GM08714 (cell line): Measurements from ENCODE around the gene SMARCC2.

Experiments used
- H3K4me3 ChIP-seq: fragments of 200-500 bp; sonication (Bioruptor generic); 2 replicates; pipeline ENCODE4 v1.5.1; 2014; ENCODE audit warnings: mild to moderate bottlenecking, low read length, inconsistent platforms
- ZNF274 ChIP-seq: IDR thresholded peaks from 2 replicates; pipeline ENCODE4 v1.6.1; 2012; ENCODE audit warnings: mild to moderate bottlenecking, low read depth, low read length

The SMARCC2 gene

DNA sequence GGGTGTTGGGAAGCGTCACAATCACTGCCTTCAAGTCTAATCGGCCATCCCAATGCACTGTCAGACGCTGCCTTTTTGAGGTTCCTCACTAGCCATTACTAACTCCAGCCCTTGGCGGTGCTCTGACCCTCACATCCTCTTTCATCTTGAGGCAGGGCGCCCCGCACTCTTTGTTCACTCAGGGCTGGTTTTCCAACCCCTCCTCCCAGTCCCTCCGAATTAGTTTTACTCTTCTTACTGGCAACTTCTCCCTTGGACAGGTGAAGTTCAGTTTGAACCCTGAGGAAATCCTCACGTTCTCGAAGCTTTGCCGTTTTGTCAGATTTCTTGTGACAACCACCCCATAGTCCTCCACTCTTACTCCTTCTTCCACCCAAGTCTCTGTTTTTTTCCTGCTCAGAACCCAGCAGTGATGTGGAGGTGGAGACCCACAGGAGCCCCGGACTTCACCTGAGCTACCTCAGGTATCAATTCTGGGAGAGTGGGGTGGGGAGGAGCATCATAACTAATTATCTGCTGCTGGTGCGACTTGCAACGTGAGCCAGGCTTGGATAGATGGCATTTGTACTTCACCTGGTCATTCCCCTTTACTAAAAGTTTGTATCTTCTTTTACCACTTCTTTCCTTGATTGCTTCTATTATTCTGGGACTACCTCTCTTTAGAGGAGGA is 70.5 kb downstream of the SMARCC2 start:
- H3K4me3 ChIP-seq: peak overlapping the region; percentile 63
- TF ChIP-seq ZNF274: no peak

DNA sequence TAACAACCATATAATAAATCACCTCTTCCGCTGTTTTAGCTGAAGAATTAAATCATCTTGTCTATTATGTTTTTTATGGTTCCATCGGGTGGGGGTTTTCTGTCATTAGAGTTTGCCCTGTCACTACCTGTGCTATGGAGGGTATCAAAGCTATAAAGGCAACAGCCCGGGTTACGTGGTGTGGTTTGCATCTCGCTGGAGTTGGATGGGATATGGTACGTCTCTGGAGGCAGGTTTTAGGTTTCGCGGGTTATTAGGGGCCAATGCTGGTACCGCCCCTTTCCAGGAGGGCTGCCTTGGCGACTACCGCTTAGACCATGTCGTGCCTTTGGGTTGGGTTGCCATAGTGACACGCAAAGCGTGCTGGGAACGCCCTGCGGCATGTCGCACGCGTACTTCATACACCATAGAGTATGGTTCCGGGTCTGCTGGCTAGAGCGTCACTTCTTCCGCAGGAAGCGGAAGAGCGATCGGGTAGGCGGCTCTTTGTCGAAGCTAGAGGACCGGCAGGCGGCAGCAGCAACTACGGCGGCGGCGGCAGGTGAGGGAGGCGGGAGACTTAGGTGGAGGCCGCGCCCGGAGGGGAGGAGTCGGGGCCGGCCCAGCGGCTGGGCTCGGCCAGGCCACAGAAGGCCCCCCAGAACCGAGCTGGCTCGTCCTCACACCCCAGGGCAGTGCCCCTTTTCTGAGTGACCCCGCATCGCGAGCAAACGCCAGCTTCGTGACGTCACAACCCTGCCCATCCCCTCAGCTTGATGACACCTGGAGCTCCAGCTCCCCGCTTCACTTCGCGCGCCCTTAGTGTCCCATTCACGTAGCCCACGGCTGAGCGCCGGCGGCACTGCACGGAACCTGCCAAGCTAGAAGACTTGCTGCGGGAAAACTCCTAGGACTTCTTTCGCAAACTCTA is 71.2 kb downstream of the SMARCC2 start, which contains the start of gene ZC3H10:
Gene ZC3H10 (plus strand): TSS at position 489 of the 910 bp plus-strand sequence. CDS start 2,297 bp downstream, outside the sequence.
- no peak for TF ChIP-seq ZNF274
- peak within 1 kb of the TSS; percentile 95 for H3K4me3 ChIP-seq

GRCh38 chr12:56117082-56117706 is 72.1 kb downstream of the SMARCC2 start:
- peak overlapping the region; percentile 95 for H3K4me3 ChIP-seq

DNA sequence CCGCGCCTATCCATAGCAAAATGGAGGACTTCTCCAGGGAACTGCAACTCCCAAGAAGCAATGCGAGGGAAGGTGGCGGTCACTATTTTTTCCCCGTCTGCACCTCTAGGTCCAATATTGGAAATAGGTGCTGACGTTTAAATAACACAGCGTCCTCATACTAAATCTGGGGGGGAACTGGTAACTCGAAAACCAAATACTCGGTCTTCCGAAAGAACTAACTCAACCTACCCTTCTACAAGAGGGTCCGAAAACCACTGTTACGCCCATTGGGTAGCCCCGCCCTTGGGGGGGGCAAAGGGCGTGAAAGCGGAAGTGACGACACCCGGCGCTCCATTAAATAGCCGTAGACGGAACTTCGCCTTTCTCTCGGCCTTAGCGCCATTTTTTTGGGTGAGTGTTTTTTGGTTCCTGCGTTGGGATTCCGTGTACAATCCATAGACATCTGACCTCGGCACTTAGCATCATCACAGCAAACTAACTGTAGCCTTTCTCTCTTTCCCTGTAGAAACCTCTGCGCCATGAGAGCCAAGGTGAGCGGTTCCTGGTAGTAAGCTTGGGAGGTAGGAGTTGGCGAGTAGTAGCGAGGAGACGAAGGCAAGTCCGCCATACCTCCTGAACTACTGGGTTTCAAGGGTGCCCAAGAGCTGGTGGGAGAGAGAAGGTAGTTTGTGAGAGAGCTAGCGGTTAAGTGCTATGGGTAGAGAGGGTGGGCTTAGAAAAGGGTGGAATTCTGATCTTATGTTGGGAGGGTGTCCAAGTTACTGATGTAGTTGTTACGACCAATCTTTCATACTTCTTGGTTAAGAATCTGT is 72.8 kb downstream of the SMARCC2 start, which contains the start of gene RPL41:
Gene RPL41 (plus strand): TSS at position 367 of the 815 bp plus-strand sequence.
- peak within 1 kb of the TSS; percentile 95 for H3K4me3 ChIP-seq
- no peak for TF ChIP-seq ZNF274

GRCh38 chr12:56115329-56115728 is 74.0 kb downstream of the SMARCC2 start:
- TF ChIP-seq ZNF274: no peak
- H3K4me3 ChIP-seq: peak overlapping the region; percentile 95

DNA sequence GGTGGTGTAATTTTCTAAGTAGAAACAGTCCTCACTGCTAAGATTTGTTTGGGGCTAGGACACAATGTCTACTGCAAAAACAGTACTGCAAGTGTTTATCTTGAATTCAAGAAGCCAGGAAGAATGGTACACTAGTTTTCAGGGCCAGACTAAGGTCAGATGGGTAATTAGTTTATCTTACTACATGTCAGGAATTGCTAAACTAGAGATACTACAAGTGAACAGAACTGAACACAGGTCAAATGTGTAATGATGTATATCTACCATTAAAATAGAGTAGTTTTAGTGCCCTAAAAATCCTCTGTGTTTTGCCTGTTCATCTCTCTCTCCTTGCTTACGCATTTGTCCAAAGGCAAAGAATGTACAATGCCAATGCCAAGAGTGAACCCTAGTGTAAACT is 75.2 kb downstream of the SMARCC2 start:
- H3K4me3 ChIP-seq: no peak overlapping the region
- TF ChIP-seq ZNF274: no peak
